ENCODE measurements around the gene ASXL2. TPM values are rescaled to one million over a fixed set of nuclear protein-coding genes. Genes with fewer than 3 reads are reported as not detected.

Gene ASXL2
- total and polyA plus RNA-seq, 2 of the 13 experiments (the other 11 are each of a cell fraction or from before 2014, with no cell fraction given): 12.1 to 19.2 TPM

GRCh38 chr2:25851740-25852503, 26.4 kb downstream of the ASXL2 start (continued):
- TF ChIP-seq ZXDC (CRISPR knock-in tag; IDR thresholded peaks at IDR 0.05): no peak
- no peak for TF ChIP-seq LRRFIP1 (CRISPR knock-in tag; conservative IDR thresholded peaks at IDR 0.05)
- no peak for TF ChIP-seq EHMT2 (IDR thresholded peaks at IDR 0.05; ENCODE audit: borderline replicate concordance, low read depth, low read length)
- TF ChIP-seq MED8 (CRISPR knock-in tag; IDR thresholded peaks at IDR 0.05; ENCODE audit: insufficient replicate concordance): no peak
- no peak for TF ChIP-seq PHB2 (IDR thresholded peaks at IDR 0.05; ENCODE audit: partially characterized antibody)
- TF ChIP-seq HMG20B (CRISPR knock-in tag; conservative IDR thresholded peaks at IDR 0.05): peak; percentile 39; the same call in 1 of the 2 replicates
- TF ChIP-seq ZNF263 (CRISPR knock-in tag; IDR thresholded peaks at IDR 0.05): no peak
- no peak for TF ChIP-seq IKZF1 (IDR thresholded peaks at IDR 0.05)
- TF ChIP-seq TSC22D2 (CRISPR knock-in tag; IDR thresholded peaks at IDR 0.05; ENCODE audit: borderline replicate concordance): no peak
- TF ChIP-seq ZNF292 (CRISPR knock-in tag; IDR thresholded peaks at IDR 0.05; ENCODE audit: borderline replicate concordance, low read depth): no peak
- TF ChIP-seq CSRNP1 (CRISPR knock-in tag; IDR thresholded peaks at IDR 0.05): peak; percentile 54; the same call in 1 of the 2 replicates
- TF ChIP-seq NKX3-1 (CRISPR knock-in tag; IDR thresholded peaks at IDR 0.05): no peak
- TF ChIP-seq ZNF331 (CRISPR knock-in tag; IDR thresholded peaks at IDR 0.05): peak; percentile 64; the same call in 1 of the 2 replicates
- no peak for TF ChIP-seq ATF4 (CRISPR knock-in tag; IDR thresholded peaks at IDR 0.05)
- TF ChIP-seq ZNF33B (CRISPR knock-in tag; IDR thresholded peaks at IDR 0.05): no peak
- 0 out of 2 replicates have a peak, but pooled peaks have one; percentile 24 for TF ChIP-seq HDAC2 (CRISPR knock-in tag; IDR thresholded peaks at IDR 0.05)
- TF ChIP-seq NCOA1 (CRISPR knock-in tag; IDR thresholded peaks at IDR 0.05): no peak
- TF ChIP-seq LBX2 (CRISPR knock-in tag; IDR thresholded peaks at IDR 0.05; ENCODE audit: borderline replicate concordance): no peak
- peak; percentile 78; the same call in 1 of the 2 replicates for TF ChIP-seq SNAPC2 (CRISPR knock-in tag; IDR thresholded peaks at IDR 0.05)
